GM12891 (cell line): Measurements from ENCODE around the gene AGBL1.

ENCODE experiments used
- PAX5 ChIP-seq: IDR thresholded peaks from 2 replicates; pipeline ENCODE4 v1.6.1; 2011; ENCODE audit warnings: low read length, moderate library complexity, mild to moderate bottlenecking; ENCODE audit not compliant: insufficient read depth, severe bottlenecking
- POLR2A ChIP-seq: IDR thresholded peaks from 2 replicates; pipeline ENCODE4 v1.6.1; 2011; ENCODE audit warnings: low read depth, low read length, control low read depth
- POLR2AphosphoS5 ChIP-seq: IDR thresholded peaks from 2 replicates; pipeline ENCODE4 v1.6.1; 2011; ENCODE audit warnings: low read depth, low read length, control low read depth
- POU2F2 ChIP-seq: IDR thresholded peaks from 2 replicates; pipeline ENCODE4 v1.6.1; 2011; ENCODE audit warnings: low read depth, mild to moderate bottlenecking, control low read depth, low read length, moderate library complexity
- SPI1 ChIP-seq: IDR thresholded peaks from 2 replicates; pipeline ENCODE4 v1.6.1; 2011; ENCODE audit warnings: low read depth, low read length, control low read depth
- TAF1 ChIP-seq: IDR thresholded peaks from 2 replicates; pipeline ENCODE4 v1.6.1; 2011; ENCODE audit warnings: low read depth, low read length, control low read depth

GRCh38 chr15:86572368-86572841 lies 492.7 kb downstream of the AGBL1 start:
- TF ChIP-seq SPI1 (no peak), POLR2A (no peak), POLR2AphosphoS5 (no peak), TAF1 (no peak), PAX5 (no peak), POU2F2 (no peak)
